GM12872 (cell line): ENCODE measurements around the gene PLOD1.

ENCODE experiments used
- TF ChIP-seq, protein P1 (sequence below): IDR thresholded peaks from 3 replicates; pipeline ENCODE4 v1.5.1; 2011; ENCODE audit warnings: low read depth, mild to moderate bottlenecking, low read length, moderate library complexity; ENCODE audit not compliant: insufficient read depth

Gene PLOD1

DNA sequence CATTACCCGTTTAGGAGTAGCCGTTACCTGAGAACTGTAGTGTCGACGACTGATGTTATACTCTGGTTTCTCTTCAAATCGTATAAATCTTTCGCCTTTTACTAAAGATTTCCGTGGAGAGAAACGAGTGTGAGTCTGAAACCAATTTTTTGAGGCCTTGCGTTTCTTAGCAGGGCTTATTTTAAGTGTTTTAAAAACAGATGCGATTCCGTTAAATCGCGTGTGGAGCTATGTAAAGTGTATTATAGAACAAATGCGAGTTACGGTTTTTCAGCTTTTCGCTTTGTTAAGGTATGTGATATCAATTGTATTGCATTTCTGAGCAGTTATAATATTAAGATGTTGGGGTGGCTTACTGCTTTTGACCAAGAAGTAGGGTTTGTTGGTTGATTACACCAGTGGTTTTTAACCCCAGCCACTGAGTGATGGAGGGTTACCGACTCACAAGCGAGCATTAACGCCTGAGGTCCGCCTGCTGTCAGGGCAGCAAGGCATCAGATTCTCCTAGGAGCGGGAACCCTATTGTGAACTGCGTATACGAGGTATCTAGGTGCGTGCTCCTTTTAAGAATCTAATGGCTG, 26.3 kb upstream of the PLOD1 start:
- TF ChIP-seq, protein P1, sequence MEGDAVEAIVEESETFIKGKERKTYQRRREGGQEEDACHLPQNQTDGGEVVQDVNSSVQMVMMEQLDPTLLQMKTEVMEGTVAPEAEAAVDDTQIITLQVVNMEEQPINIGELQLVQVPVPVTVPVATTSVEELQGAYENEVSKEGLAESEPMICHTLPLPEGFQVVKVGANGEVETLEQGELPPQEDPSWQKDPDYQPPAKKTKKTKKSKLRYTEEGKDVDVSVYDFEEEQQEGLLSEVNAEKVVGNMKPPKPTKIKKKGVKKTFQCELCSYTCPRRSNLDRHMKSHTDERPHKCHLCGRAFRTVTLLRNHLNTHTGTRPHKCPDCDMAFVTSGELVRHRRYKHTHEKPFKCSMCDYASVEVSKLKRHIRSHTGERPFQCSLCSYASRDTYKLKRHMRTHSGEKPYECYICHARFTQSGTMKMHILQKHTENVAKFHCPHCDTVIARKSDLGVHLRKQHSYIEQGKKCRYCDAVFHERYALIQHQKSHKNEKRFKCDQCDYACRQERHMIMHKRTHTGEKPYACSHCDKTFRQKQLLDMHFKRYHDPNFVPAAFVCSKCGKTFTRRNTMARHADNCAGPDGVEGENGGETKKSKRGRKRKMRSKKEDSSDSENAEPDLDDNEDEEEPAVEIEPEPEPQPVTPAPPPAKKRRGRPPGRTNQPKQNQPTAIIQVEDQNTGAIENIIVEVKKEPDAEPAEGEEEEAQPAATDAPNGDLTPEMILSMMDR, result no peak

DNA sequence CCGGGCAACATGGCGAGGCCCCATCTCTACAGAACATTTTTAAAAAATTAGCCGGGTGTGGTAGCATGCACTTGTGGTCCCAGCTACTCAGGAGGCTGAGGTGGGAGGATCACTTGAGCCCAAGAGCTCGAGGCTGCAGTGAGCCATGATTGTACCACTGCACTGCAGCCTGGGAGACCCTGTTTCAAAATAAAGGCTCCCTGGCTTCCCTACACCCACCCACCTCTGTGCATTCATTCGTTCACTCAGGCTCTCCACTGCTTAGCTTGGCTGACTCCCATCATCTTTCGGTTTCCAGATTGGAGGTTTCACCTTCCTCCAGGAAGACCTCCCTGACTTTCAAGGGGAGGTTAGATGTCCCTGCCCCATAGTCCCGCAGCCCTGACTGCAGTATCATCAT, 22.5 kb upstream of the PLOD1 start:
- TF ChIP-seq, protein P1, result no peak

DNA sequence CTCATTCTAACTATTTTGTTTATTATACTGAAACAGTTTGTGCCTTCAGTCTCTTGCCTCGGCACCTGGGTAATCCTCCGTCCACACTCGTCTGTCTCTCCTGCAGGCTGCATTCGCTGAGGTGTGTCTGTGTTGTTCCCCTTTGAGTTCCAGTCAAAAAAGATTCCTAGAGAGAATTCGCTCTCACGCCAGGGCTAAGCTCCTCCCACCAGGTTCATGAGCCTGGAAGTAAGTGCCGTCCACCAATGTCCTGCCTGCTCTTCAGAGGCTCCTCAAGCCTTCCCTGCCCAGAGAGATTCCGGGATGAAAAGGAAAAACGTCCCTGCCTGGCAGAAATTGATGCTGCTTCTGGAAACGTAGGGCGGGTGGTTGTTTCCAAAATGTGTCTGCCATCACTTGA, 21.2 kb upstream of the PLOD1 start:
- TF ChIP-seq, protein P1, result no peak

DNA sequence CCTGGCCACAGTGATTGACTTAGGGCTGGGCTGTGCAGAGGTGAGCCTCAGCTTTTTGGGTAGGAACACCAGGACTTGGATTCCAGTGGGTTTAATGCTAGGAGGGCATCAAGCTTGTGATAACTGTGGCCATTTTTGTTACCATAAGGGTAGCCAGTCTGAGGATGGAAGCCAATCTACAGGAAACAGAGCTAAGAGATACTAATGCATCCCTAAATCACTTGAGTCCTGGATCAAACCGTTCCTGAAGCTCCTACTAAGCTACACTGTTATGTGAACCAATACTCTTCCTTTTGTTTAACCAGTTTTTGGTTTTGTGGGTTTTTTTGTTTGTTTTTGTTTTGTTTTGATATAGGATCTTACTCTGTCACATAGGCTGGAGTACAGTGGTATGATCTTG, 20.5 kb upstream of the PLOD1 start:
- TF ChIP-seq, protein P1, result no peak

DNA sequence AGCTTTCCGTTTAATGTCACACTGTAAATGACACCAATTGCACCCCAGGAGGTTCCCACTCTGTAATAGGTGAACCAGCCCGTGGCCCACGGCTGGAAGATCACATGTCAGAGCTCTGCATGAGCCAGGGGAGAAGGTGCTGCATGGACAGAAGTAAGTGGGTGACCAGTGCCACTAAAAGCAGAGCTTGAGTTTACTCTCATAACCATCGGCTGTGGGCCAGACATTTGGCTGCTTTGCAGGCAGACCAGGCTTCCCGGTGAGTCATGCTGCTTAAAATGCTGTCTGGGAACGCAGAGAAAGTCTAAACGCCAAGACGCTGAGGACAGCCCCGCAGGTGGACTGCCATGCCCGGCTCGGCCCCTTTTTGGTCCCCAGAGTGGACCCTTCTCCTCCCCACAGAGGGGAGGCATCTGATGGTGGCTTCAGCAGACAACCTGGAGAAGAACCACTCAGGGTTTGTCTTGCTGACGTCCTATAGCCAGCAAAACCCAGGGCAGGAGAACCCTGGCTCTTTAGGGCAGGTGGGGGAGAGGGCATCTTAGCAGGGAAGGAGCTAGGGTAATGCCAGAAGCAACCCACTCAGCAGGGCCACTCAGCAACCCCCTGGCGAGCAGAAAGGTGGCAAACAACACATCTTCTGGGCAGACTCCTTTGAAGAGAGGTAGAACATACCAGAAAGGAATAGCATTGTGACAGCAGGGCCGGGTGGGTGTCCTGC, 15.6 kb upstream of the PLOD1 start:
- TF ChIP-seq, protein P1, result no peak

DNA sequence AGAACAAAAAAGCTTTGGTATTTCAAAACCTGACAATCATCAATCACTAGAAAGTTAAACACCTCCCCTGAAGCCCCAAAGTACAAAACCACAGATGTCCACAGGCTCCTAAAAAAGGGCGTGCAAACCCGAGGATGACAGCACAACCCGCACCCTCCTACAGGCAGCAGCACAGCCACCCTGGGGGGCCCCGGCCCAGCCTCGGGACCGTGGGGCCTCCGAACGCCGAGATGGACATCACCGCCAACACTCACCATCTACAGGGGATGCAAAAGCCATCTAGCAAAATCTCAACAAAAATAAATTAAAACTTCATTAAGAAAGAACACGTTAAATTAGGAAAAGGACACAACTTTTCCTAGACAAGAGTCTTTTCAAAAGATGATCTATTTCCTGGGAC, 14.9 kb upstream of the PLOD1 start:
- TF ChIP-seq, protein P1, result no peak

DNA sequence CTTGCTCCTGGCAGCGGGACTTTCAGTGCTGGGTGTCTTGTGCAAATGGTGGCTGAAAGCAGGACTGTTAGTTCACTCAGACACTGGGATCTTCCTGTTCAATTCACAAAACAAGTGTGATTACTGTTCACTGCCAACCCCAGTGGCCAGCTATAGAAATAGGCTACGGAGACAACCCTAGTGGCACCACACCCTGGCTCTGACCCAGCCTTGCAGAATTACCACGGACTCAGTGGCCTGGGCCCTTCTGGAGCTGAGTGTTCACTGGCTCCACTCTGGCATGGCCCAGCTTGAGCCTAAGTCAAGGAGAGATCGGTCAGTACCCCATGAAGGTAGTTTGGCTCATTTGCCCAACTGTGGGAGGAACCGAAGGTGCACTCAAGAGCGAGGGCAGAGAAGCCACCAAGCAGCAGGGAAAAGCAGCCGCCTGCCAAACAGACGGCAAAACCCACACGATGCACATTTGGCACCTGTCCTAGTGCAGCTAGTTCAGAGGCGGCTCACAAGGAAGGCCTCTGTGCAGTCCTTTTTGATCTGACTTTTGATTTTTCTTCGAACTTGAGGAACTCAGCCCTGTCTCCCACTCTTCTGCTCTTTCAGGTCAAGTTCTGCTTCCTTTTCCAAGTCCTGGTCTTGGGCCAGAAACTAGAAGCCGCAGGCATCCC, 14.1 kb upstream of the PLOD1 start:
- TF ChIP-seq, protein P1, result no peak
